Nephron (organoid): Measurements from ENCODE around the gene ZNF276.

Source experiments
- H3K27ac Mint-ChIP-seq, 3 experiments: 2 replicates each; pipeline ENCODE4 v1.8.0; 2020; ENCODE audit warnings: mixed read lengths in 3 of 3, mild to moderate bottlenecking in 2 of 3, moderate library complexity in 1 of 3
- H3K27me3 Mint-ChIP-seq: 2 replicates; pipeline ENCODE4 v1.8.0; 2021; ENCODE audit warnings: low read depth, mild to moderate bottlenecking, moderate library complexity, mixed read lengths
- H3K36me3 Mint-ChIP-seq: 2 replicates; pipeline ENCODE4 v1.8.0; 2020; ENCODE audit warnings: low read depth, mixed read lengths
- H3K4me1 Mint-ChIP-seq: 2 replicates; pipeline ENCODE4 v1.8.0; 2020; ENCODE audit warnings: mixed read lengths
- H3K4me3 Mint-ChIP-seq, 3 experiments: 2 replicates each; pipeline ENCODE4 v1.8.0; 2020; ENCODE audit warnings: mild to moderate bottlenecking in 3 of 3, mixed read lengths in 3 of 3, moderate library complexity in 2 of 3
- H3K9me3 Mint-ChIP-seq: 2 replicates; pipeline ENCODE4 v1.8.0; 2020; ENCODE audit warnings: mixed read lengths
- CTCF ChIP-seq, 3 experiments: fragments of 200-600 bp; sonication (generic); IDR thresholded peaks; one replicate each; pipeline ENCODE4 v1.5.0; 2021; ENCODE audit warnings: antibody characterized with exemption in 3 of 3; ENCODE audit not compliant: unreplicated experiment in 3 of 3

Gene ZNF276

DNA sequence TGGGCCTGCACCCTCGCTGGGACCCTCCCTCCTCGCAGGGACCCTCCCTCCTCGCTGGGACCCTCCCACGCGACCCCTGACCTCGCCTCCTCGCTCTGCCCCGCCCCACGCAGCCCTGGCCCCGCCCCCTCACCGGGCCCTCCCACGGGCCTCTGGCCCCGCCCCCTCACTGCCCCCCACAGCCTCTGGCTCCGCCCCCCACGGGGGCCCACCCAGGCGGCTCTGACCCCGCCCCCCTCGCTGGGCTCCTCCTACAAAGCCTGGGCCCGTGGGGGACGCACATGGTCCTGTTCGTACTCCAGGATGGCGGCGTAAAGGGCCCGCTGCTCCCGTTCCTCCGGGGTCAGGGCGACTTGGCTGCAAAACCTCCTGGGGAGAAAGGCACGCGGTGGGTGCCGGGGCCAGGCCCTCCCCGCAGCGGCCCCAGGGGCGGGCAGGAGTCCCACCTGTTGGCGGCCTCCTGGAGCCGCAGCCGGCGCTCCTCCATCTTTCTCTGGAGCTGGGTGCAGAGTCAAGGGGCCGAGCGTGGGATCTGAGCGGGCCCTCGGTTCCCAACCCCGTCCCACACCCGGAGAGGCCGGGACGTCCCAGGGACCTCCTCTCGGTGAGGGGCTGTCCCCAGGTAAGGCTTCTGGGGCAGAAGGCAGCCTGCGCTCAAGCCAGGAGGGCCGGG, 9.6 kb upstream of the ZNF276 start:
- H3K27ac Mint-ChIP-seq, result no peak overlapping the region
- no peaks in the 10 kb centered on the region for H3K27me3 Mint-ChIP-seq
- H3K4me3 Mint-ChIP-seq, result peak overlapping the region in 1 of 3 experiments; percentile 72
- H3K9me3 Mint-ChIP-seq, result no peaks in the 10 kb centered on the region
- H3K4me1 Mint-ChIP-seq, result peaks cover 4% of the 10 kb centered on the region
- peaks cover 5% of the 10 kb centered on the region for H3K36me3 Mint-ChIP-seq
- no peak for TF ChIP-seq CTCF (IDR thresholded peaks at IDR 0.05; ENCODE audit: unreplicated experiment in 3 of 3)

DNA sequence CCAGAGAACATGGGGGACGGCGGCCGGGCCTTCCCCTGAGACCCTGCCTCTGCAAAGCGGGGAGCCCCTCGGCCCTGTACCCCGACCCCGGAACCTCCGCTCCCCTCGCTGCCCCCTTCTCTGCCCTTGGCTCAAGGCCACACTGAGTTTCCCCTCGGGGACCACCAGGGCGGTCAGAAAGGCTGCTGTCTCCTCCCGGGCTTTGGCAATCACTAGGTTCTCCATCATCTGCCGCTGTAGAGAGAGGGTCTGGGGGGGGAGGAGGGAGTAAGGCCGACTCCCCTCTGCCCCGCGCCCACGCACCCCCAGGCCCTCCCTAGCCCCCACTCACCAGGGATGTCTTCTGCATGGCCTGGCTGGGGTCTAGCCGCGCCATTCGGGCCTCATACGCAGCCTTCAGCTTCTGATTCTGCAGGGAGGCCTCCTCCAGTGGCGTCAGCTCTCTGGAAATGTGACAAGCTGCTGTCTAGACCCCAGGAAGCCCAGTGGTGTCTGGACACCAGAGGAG, 9.0 kb upstream of the ZNF276 start:
- H3K27me3 Mint-ChIP-seq, result no peaks in the 10 kb centered on the region
- no peak for TF ChIP-seq CTCF (IDR thresholded peaks at IDR 0.05; ENCODE audit: unreplicated experiment in 3 of 3)
- no peaks in the 10 kb centered on the region for H3K9me3 Mint-ChIP-seq
- H3K27ac Mint-ChIP-seq, result no peak overlapping the region
- peaks cover 4% of the 10 kb centered on the region for H3K4me1 Mint-ChIP-seq
- H3K4me3 Mint-ChIP-seq, result peak overlapping the region; percentile 51 to 72 (median 69)
- H3K36me3 Mint-ChIP-seq, result peaks cover 5% of the 10 kb centered on the region

- Mint-ChIP-seq H3K4me3 (no peak overlapping the region), H3K36me3 (peaks cover 5% of the 10 kb centered on the region), H3K27me3 (no peaks in the 10 kb centered on the region), H3K27ac (no peak overlapping the region), H3K9me3 (no peaks in the 10 kb centered on the region), H3K4me1 (peaks cover 11% of the 10 kb centered on the region)
- TF ChIP-seq CTCF (IDR thresholded peaks at IDR 0.05; ENCODE audit: unreplicated experiment in 3 of 3), result no peak
Observed at GRCh38 chr16:89716493-89716892, 4.8 kb upstream of the ZNF276 start.

DNA sequence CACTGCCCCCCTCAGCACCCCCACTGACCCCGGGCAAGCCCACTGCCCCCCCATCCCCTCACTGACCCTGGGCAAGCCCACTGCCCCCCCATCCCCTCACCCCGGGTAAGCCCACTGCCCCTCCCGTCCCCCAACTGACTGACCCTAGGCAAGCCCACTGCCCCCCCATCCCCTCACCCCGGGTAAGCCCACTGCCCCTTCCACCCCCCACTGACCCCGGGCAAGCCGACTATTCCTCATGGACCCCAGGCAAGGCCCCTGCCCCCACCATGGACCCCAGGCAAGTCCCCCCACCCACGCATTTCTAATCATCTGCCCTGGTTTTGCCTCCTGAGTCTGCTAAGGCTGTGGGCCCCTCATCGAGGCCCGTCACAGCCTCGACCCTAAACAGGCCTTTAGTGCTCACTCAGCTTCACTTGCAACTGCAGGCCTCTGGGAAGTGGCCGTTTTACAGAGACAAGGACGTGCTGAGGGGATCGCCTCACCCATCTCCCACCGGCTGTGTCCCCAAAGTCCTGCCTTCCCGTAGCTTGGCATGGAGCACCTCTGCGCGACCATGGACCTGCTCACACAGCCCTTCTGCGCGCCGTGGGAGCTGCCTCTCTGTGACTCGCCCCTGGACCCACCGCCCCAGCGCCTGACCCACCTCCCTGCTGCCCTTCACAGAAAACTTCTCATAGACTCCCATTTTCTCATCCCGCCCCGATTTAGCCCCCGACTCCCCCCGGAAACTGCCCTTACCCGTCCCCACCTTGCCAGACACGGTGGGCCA, 4.2 kb upstream of the ZNF276 start:
- no peaks in the 10 kb centered on the region for H3K27me3 Mint-ChIP-seq
- H3K4me3 Mint-ChIP-seq, result peak overlapping the region; percentile 10 to 46 (median 43)
- H3K27ac Mint-ChIP-seq, result no peak overlapping the region
- peaks cover 5% of the 10 kb centered on the region for H3K36me3 Mint-ChIP-seq
- no peaks in the 10 kb centered on the region for H3K9me3 Mint-ChIP-seq
- H3K4me1 Mint-ChIP-seq, result peaks cover 11% of the 10 kb centered on the region
- no peak for TF ChIP-seq CTCF (IDR thresholded peaks at IDR 0.05; ENCODE audit: unreplicated experiment in 3 of 3)

GRCh38 chr16:89717688-89718505, 3.4 kb upstream of the ZNF276 start:
- Mint-ChIP-seq H3K9me3 (no peaks in the 10 kb centered on the region), H3K27ac (peak overlapping the region in 1 of 3 experiments; percentile 65), H3K4me1 (peaks cover 14% of the 10 kb centered on the region), H3K36me3 (peaks cover 8% of the 10 kb centered on the region), H3K27me3 (no peaks in the 10 kb centered on the region), H3K4me3 (peak overlapping the region; percentile 38 to 91 (median 46))
- TF ChIP-seq CTCF (IDR thresholded peaks at IDR 0.05; ENCODE audit: unreplicated experiment in 3 of 3), result no peak
